Islet precursor cell (in vitro differentiated cells): ENCODE results near the gene GPATCH2L.

Experiments used
- DNase-seq: peaks from one replicate; pipeline ENCODE4 v3.0.0-alpha.2; 2018

GPATCH2L gene

DNA sequence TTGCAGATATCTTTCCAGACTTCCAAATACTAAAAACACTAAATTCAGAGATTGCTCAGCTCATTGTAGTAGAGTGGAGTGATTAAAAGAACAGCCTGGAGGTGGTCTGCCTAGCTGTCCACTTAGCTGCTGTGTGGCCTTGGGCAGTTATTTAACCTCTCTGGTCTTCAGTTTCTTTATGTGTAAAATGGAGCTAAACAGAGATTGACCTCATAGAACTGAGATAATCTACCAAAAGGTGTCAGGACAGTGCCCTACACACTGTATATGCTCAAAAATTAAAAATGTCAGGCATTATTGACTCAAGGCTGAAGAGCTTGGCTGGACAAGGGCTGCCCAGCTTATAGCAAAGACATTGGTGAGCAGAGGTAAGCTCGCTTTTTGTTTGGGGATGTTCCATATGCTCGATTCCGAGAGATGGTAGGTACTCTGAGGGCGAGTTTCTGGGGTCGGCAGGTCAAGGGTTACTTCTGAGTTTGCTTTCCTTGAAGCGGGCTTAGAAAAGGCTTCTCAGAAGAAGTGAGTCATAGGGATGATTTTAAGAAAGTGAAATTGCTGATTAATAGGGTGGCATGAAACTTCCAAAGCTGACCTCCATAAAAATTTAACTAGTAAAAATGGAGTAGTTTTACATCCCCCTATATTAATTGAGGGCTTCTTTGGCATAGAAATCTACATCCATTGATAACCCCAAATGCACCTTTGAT, 107.5 kb downstream of the GPATCH2L start:
- no peak for DNase-seq

DNA sequence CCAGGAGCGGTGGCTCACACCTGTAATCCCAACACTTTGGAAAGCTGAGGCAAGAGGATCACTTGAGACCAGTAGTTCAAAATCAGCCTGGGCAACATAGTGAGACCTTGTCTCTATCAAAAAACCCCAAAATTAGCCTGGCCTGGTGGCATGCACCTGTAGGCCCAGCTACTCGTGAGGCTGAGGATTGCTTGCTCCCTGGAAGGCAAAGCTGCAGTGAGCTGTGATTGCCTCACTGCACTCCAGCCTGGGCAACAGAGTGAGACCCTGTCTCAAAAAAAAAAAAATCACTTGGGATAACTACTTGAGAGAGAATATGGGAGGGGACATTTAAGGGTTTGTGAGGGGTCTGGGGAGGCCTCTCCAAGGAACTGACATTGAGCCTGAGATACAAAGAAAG, 109.0 kb downstream of the GPATCH2L start:
- no peak for DNase-seq

DNA sequence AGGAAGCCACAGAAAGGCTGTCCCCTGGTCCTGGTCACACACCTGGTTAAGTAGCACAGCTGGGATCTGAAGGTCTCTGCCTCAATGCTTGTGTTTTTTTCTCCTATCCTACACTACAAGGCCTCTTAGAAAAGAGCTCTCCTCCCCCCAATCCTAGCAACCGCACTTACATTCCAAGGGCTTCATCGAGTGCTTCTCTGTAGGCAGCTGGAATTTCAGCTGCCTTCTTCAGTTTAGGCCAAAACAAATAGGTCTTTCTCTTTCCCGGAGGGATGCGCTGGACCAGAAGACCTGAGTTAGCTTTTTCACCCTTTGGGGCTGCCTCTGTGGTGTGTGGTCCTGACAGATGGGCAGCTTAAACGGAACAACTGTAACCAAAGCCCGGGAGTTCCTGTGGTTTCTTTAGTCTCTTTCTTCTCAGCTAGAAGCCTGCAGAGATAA, 109.7 kb downstream of the GPATCH2L start:
- DNase-seq: peak; percentile 63

DNA sequence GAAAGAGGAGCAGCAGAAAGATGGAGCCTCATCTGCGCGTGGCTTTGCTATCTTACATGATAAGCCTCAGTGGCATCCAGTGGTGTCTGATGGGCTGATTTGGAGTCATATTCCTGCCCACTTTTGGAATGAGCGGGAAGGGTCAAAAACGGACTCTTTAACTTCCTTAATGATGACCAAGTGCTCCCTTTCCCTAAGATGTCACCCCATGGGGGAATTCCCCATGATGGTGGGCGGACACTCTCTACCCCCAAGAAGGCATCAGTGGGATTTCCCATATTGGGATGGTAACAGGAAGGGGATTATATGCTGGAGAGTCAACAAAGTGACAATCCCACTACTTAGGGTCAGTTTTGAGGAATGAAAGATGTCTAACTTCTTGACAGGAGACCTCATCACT, 110.9 kb downstream of the GPATCH2L start:
- DNase-seq: no peak
